Choroid plexus epithelial cell (primary cell): ENCODE results near the gene MRTFA.
"Not testable (repeated sequence)": the region's sequence is repeated elsewhere in the genome, so short reads cannot be mapped to it uniquely, and the experiment has no call there.

Source experiments
- DNase-seq: peaks from one replicate; pipeline ENCODE4 v3.0.0-alpha.2; 2010; ENCODE audit warnings: low read depth
- H3K4me3 ChIP-seq: 2 replicates; pipeline ENCODE4 v1.5.1; 2011; ENCODE audit warnings: low read depth, mild to moderate bottlenecking, control low read depth, low read length, moderate library complexity
- TF ChIP-seq, protein P1 (sequence below): conservative IDR thresholded peaks from 2 replicates; pipeline ENCODE4 v1.5.1; 2011; ENCODE audit warnings: low read depth, mild to moderate bottlenecking, control low read depth, inconsistent platforms, low read length, moderate library complexity

Gene MRTFA

DNA sequence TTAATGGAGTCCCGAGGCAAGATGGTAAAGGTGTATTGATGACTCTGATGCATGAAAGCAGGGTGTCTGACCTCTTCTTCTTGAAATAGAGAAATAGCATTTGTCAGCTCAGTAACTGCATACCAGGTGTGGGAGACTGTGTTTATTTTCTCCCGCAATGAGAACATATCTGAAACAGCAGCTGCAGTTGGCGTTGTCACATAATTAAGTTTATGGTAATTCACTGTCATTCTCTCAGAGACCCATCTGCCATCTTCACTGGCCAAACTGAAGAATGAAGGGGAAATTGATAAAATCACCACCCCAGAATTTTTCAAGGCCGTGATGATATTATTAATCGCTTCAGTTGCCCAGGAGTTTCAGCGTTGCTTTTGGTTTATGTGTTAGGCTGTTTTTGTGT is 22.6 kb upstream of the MRTFA start:
- H3K4me3 ChIP-seq: no peak overlapping the region
- TF ChIP-seq, protein P1, sequence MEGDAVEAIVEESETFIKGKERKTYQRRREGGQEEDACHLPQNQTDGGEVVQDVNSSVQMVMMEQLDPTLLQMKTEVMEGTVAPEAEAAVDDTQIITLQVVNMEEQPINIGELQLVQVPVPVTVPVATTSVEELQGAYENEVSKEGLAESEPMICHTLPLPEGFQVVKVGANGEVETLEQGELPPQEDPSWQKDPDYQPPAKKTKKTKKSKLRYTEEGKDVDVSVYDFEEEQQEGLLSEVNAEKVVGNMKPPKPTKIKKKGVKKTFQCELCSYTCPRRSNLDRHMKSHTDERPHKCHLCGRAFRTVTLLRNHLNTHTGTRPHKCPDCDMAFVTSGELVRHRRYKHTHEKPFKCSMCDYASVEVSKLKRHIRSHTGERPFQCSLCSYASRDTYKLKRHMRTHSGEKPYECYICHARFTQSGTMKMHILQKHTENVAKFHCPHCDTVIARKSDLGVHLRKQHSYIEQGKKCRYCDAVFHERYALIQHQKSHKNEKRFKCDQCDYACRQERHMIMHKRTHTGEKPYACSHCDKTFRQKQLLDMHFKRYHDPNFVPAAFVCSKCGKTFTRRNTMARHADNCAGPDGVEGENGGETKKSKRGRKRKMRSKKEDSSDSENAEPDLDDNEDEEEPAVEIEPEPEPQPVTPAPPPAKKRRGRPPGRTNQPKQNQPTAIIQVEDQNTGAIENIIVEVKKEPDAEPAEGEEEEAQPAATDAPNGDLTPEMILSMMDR: no peak
- DNase-seq: no peak

DNA sequence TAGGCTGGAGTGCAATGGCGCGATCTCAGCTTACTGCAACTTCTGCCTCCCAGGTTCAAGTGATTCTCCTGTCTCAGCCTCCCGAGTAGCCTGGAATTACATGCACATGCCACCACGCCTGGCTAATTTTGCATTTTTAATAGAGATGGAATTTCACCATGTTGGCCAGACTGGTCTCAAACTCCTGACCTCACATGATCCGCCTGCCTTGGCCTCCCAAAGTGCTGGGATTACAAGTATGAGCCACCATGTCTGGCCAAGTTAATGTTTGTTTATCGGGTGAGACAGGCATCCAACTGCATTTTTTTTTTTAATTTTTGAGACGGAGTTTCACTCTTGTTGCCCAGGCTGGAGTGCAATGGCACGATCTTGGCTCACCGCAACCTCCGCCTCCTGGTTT is 20.1 kb upstream of the MRTFA start:
- not testable (repeated sequence) for H3K4me3 ChIP-seq, DNase-seq

GRCh38 chr22:40655941-40656340 is 19.4 kb upstream of the MRTFA start:
- not testable (repeated sequence) for DNase-seq, H3K4me3 ChIP-seq

DNA sequence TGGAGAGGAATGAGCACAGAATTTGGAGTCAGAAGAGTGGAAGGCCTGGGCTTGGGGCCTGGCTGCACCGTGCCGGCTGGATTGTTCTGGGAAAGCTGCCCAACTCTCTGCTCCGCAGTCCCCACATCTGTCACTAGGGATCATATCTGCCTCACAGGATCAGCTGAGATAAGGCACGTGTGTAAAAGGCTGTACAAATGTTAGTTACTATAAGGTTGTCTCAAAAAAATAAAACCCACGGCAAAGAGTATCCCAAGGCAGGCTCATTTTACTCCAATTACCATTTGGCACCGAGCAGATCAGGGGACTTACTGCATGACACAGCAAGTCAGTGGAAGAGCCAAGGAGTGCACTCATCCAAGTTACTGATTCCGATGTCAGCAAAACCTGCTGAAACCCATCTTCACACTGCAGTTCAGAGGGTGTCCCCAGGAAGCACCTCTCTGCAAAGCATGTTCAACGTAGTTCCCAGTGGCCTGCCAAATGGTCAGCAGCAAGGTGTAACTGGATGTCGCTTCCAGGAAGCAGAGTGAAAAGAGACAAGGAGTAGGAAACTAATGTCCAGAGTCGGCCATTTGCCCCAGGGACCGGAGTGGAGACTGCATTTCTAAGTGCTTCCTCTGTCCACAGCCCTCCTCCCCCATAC is 18.1 kb upstream of the MRTFA start:
- peak; percentile 71 for DNase-seq
- TF ChIP-seq, protein P1: peak; percentile 35
- H3K4me3 ChIP-seq: no peak overlapping the region

- TF ChIP-seq, protein P1: no peak
- DNase-seq: no peak
- H3K4me3 ChIP-seq: no peak overlapping the region
These were observed 16.8 kb upstream of the MRTFA start for GRCh38 chr22:40653361-40653760.

DNA sequence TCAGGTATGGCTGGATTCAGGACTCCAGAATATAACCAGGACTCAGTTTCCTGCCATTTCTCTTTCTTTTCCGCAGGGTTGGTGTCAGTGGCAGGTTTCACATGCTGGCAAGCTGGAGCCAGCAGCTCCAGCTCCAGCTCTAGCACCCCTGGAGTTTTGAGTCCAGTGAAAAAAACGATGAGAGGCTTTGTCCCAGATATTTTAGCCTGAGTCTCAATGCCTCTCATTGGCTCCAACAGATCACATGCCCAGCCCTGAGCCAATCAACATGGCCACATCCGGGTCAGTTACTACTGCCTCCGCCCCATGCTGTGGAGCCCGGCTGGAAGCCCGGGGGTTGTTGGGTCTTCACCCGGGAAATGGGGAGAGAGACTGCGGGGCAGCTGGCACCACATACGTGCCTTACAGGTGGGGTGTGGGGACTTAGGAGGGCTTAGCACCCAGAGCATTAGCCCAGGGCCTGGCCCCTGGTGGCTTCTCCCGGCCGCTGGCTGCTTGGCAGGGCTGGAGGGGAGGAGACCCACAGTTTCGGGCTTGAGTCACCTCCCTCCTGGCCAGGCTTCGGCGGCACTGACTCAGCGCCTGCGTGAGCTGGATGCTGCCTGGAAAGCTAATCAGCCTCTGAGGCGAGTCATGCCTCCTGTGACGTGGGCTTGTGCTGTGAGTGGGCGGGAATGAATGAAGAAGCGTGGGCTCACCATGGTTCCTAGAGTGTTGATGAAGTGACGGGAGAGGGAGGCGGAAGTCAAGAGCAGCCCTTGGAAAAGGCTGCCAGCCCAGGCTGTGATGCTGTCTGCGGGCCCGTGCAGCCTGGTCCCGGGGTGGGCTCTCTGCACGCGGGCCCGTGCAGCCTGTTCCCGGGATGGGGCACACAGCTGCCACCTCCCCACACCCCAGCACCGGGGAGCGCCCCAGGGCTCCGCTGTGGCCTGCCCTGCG is 15.3 kb upstream of the MRTFA start:
- peak; percentile 99 for DNase-seq
- peak overlapping the region; percentile 90 for H3K4me3 ChIP-seq
- TF ChIP-seq, protein P1: no peak

- no peak overlapping the region for H3K4me3 ChIP-seq
- DNase-seq: no peak
- TF ChIP-seq, protein P1: no peak
These were observed 14.5 kb upstream of the MRTFA start for GRCh38 chr22:40651057-40651456.

- no peak for DNase-seq
- no peak overlapping the region for H3K4me3 ChIP-seq
- TF ChIP-seq, protein P1: no peak
These were observed 11.9 kb upstream of the MRTFA start for GRCh38 chr22:40648386-40648785.
